Kidney (tissue), 14 donors: ENCODE measurements around the gene HLF. TPM values are rescaled to one million over a fixed set of nuclear protein-coding genes. Genes with fewer than 3 reads are reported as not detected.

Source experiments
- DNase-seq, 5 donors: peaks; one replicate each; pipeline ENCODE4 v3.0.0-alpha.2; 2013 to 2020
- FAIRE-seq: peaks from 2 replicates; lab custom pipeline; 2012; peaks lifted over from hg19 to GRCh38; lab: Jason Lieb, UNC
- H3K27ac ChIP-seq, 2 donors: one replicate each; pipeline ENCODE4 v1.7.0; 2013; ENCODE audit warnings: low read depth in 2 of 2, low read length in 2 of 2, inconsistent platforms in 1 of 2
- H3K27me3 ChIP-seq: one replicate; pipeline ENCODE4 v1.7.1; 2013; ENCODE audit warnings: low read length, inconsistent platforms; ENCODE audit not compliant: control insufficient read depth, insufficient read depth
- H3K36me3 ChIP-seq, 3 donors: one replicate each; pipeline versions ENCODE4 v1.7.0 to v1.7.1; 2013; ENCODE audit warnings: low read length in 3 of 3, control low read depth in 1 of 3, inconsistent platforms in 1 of 3; ENCODE audit not compliant: insufficient read depth in 3 of 3, control insufficient read depth in 2 of 3
- H3K4me1 ChIP-seq, 3 donors: one replicate each; pipeline versions ENCODE4 v1.7.0 to v1.7.1; 2013; ENCODE audit warnings: low read length in 3 of 3, inconsistent platforms in 1 of 3, low read depth in 1 of 3; ENCODE audit not compliant: control insufficient read depth in 2 of 3, insufficient read depth in 2 of 3
- H3K4me3 ChIP-seq, 3 donors: one replicate each; pipeline versions ENCODE4 v1.7.0 to v1.8.1; 2013; ENCODE audit warnings: low read length in 3 of 3, control low read depth in 1 of 3, inconsistent platforms in 1 of 3
- H3K9ac ChIP-seq, 3 donors: one replicate each; pipeline versions ENCODE4 v1.7.0 to v1.7.1; 2013; ENCODE audit warnings: low read length in 3 of 3, control low read depth in 1 of 3, inconsistent platforms in 1 of 3
- H3K9me3 ChIP-seq, 3 donors: one replicate each; pipeline versions ENCODE4 v1.7.0 to v1.7.1; 2013; ENCODE audit warnings: low read length in 3 of 3, control low read depth in 1 of 3, inconsistent platforms in 1 of 3; ENCODE audit not compliant: control insufficient read depth in 2 of 3, insufficient read depth in 1 of 3
- intact Hi-C: fragments of 100-400 bp; cut with DNase I; formaldehyde crosslinking; loops from one replicate; pipeline ENCODE4 v1.11.1; 2022
- polyA plus RNA-seq: library from polyadenylated mRNA; stranded (reverse); fragments of 350-450 nt; fragmentation: Illumina TruSeq; extraction: RNeasy Lipid Tissue Mini Kit (QIAGEN cat#74804); gene quantifications from one replicate; pipeline ENCODE4 v1.2.3, GENCODE V29; 2014; ENCODE audit warnings: low read depth, low replicate concordance; ENCODE audit not compliant: insufficient read depth
- total RNA-seq: library from RNA; stranded (reverse); fragmentation: NEBNext Ultra II Directional; extraction: Animal tissue kit (Norgen Biotek cat#: 25700); gene quantifications from one replicate; pipeline ENCODE4 v1.2.1, GENCODE V29; 2021
- TF ChIP-seq, protein P1 (sequence below): IDR thresholded peaks from 3 replicates; pipeline ENCODE4 v1.5.1; 2012; ENCODE audit warnings: mild to moderate bottlenecking, moderate library complexity, borderline replicate concordance; ENCODE audit not compliant: insufficient read depth; ENCODE audit errors: extremely low read depth
- donor health status: control.
- donor health status: control.
- donor health status: control.
- donor health status: control.
- donor health status: control.
- donor health status: DM: yes; HTN: yes; CAD: no.
- donor health status: Normal renal cell carcinoma (clear cell type).

The HLF gene
- total and polyA plus RNA-seq, 2 donors from 2014 or later, result 9.1 to 38.4 TPM

DNA sequence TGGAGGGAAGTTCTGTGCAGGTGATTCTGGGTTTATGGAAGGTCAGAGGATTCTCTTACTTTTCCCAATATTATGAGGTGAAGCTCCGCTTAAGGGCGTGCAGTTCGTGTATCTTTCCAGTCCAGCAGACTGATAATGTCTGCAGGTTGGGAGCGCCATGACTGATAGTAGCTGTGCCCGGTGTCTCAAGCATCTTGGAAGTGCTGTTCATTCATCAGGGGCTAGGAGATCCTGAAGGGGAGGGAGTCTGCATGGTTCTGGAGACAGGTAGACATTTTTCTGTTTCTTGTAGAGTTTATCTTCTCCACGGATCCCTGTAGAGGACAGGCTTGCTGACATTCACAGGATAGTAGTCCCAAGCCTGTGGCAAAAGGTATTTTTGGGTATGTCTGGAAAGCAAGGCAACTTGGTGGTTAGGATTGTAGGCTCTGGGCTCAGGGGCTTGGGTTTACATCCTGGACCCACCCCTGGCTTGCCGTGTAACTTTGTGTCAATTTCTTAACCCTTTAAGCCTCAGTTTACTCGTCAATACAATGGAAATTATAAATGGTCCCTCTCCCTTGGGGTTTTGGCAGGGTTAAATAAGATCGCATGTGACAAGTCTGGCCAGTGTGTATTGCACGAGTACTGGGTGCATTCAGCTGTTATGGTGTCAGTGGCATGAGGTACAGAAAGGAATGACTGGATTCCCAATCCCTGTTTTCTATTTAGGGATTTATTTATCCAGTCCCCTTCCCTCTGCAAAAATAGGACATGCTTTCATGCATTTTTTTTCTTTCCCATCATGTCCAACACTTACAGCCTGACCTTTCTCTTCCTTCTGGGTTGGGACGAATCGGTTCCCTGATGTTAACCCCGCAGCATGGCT lies 8.2 kb downstream of the HLF start:
- peak overlapping the region in 2 of 3 donors; percentile 7 to 10 for H3K4me3 ChIP-seq
- peak overlapping the region; percentile 89 to 95 for H3K27ac ChIP-seq
- H3K9me3 ChIP-seq, result no peaks in the 10 kb centered on the region
- peaks cover 0 to 7% (median 2%) of the 10 kb centered on the region in 3 donors for H3K36me3 ChIP-seq
- peaks cover 0 to 46% (median 27%) of the 10 kb centered on the region in 3 donors for H3K4me1 ChIP-seq
- intact Hi-C loops, result no loop called here
- H3K9ac ChIP-seq, result peak overlapping the region in 1 of 3 donors; percentile 68
- no peaks in the 10 kb centered on the region for H3K27me3 ChIP-seq
- TF ChIP-seq, protein P1, sequence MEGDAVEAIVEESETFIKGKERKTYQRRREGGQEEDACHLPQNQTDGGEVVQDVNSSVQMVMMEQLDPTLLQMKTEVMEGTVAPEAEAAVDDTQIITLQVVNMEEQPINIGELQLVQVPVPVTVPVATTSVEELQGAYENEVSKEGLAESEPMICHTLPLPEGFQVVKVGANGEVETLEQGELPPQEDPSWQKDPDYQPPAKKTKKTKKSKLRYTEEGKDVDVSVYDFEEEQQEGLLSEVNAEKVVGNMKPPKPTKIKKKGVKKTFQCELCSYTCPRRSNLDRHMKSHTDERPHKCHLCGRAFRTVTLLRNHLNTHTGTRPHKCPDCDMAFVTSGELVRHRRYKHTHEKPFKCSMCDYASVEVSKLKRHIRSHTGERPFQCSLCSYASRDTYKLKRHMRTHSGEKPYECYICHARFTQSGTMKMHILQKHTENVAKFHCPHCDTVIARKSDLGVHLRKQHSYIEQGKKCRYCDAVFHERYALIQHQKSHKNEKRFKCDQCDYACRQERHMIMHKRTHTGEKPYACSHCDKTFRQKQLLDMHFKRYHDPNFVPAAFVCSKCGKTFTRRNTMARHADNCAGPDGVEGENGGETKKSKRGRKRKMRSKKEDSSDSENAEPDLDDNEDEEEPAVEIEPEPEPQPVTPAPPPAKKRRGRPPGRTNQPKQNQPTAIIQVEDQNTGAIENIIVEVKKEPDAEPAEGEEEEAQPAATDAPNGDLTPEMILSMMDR, result no peak
- DNase-seq (no peak), FAIRE-seq (no peak)

DNA sequence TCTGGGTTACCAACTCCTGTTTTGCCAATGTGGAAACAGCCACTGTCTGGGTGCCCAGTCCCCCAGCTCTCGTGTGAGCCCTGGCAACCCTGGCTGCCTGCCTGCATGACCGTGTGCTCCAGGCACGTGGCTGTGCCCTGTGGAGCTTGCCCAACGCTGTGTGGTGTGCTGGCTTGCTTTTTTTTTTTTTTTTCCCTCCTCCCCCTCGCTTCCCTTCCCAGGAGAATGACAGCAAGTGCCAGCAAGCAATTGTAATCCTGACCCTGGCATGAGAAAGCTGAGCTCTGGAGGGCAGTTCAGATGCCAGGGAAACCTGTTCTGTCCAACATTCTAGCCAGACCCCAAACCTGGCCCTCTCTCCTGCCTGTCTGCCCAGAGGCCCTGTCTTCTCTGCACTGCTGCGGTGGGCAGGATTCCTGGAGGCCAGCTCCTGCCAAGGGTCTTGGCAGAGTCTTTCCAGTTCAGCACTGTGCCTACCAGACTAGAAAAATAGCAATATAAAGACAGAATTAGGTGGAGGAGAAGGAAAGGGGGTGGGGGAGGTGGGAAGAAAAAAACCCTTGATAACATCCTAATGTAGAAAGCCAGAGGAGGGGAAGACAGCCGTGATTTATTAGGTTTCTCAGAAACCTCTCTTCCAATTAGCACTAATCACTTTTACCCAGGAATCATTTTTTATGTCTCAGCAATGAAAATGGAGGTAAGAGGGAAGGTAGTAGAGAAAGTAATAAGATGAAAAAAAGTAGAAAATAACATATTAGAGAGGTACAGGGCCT lies 9.0 kb downstream of the HLF start:
- FAIRE-seq (no peak), DNase-seq (peak in 4 of 5 donors; percentile 35 to 92 (median 64))
- Histone ChIP-seq H3K9ac (peak overlapping the region in 1 of 3 donors; percentile 68), H3K36me3 (peaks cover 0 to 7% (median 0%) of the 10 kb centered on the region in 3 donors), H3K27me3 (no peaks in the 10 kb centered on the region), H3K4me1 (peaks cover 0 to 49% (median 23%) of the 10 kb centered on the region in 3 donors), H3K9me3 (no peaks in the 10 kb centered on the region), H3K27ac (peak overlapping the region; percentile 89 to 95), H3K4me3 (no peak overlapping the region)
- intact Hi-C loops, result no loop called here
- TF ChIP-seq, protein P1, result no peak

DNA sequence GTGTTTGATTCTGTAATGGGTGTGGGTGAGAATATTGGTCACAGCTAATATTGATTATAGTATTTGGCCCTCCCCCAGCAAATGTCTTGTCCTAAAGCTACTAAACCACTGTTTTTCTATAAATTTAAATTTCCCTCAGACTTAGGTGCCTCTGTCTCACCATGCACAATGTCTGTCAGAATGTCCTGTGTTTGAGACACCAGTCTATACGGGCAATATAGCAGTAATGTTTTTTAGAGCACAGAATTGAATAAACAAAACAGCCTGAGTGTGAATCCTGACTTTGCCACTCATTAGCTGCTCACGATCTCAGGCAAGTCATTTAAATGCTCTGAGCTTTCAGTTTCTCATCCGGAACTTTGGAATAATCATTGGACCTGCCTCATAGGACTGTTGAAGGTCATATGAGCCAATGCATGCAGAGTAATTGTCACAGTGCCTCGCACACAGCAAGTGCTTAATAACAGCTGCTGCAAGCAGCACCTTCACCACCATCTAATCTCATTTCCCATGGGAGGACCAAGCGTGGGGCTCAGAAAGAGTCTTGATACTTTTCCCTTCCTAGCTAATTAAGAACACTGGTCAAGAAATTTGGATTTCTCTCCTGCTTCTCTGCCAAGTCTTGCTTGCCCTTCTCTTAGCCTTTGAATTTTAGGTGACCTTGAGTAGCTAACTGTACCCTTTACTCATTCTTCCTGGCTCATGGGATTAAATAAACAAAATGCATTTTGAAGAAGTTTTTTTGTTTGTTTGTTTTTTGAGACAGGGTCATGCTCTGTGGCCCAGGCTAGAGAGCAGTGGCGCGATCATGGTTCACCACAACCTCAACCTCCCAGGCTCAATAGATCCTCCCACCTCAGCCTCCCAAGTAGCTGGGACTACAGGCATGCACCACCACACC lies 9.8 kb downstream of the HLF start:
- Histone ChIP-seq H3K4me3 (no peak overlapping the region), H3K27ac (peak overlapping the region; percentile 89 to 95), H3K9ac (peak overlapping the region in 1 of 3 donors; percentile 68), H3K27me3 (no peaks in the 10 kb centered on the region), H3K9me3 (no peaks in the 10 kb centered on the region), H3K4me1 (peaks cover 0 to 47% (median 21%) of the 10 kb centered on the region in 3 donors), H3K36me3 (peaks cover 0 to 7% (median 0%) of the 10 kb centered on the region in 3 donors)
- FAIRE-seq (no peak), DNase-seq (no peak)
- intact Hi-C loops, result no loop called here
- TF ChIP-seq, protein P1, result no peak
